GM12801 (cell line): ENCODE data around the gene AMZ1.

Experiments
- CTCF ChIP-seq: IDR thresholded peaks from one replicate; pipeline ENCODE4 v1.5.1; 2011; ENCODE audit warnings: control low read depth; ENCODE audit not compliant: insufficient read length; ENCODE audit errors: extremely low read depth

The AMZ1 gene

GRCh38 chr7:2760098-2760889, 72.3 kb downstream of the AMZ1 start:
- no peak for TF ChIP-seq CTCF

GRCh38 chr7:2761131-2761624, 73.2 kb downstream of the AMZ1 start:
- TF ChIP-seq CTCF, result no peak

GRCh38 chr7:2761801-2762497, 73.9 kb downstream of the AMZ1 start:
- TF ChIP-seq CTCF, result no peak

GRCh38 chr7:2763597-2763996, 75.6 kb downstream of the AMZ1 start:
- no peak for TF ChIP-seq CTCF

- no peak for TF ChIP-seq CTCF
Measured at GRCh38 chr7:2764621-2765020, 76.6 kb downstream of the AMZ1 start.
